GM10248 (cell line): ENCODE results near the gene AP4S1.

Experiments
- CTCF ChIA-PET: fragments of 300-600 bp; sonication (Branson Sonifier 250); formaldehyde crosslinking; extraction: SDS; loops from one replicate; lab custom pipeline; 2021; ENCODE audit warnings: antibody characterized with exemption; lab: Yijun Ruan, JAX
- POLR2A ChIA-PET: fragments of 350-650 bp; sonication (Branson Sonifier 250); formaldehyde crosslinking; extraction: SDS; loops from one replicate; lab custom pipeline; 2020; ENCODE audit warnings: antibody characterized with exemption; lab: Yijun Ruan, JAX
- DNase-seq: peaks from one replicate; pipeline ENCODE4 v3.0.0; 2012; ENCODE audit errors: extremely low spot score
- CTCF ChIP-seq: IDR thresholded peaks from 2 replicates; pipeline ENCODE4 v1.5.1; 2012; ENCODE audit warnings: mild to moderate bottlenecking, low read depth; ENCODE audit errors: extremely low read depth, missing control alignments, control extremely low read depth

AP4S1 gene

GRCh38 chr14:30995689-30996088, 29.8 kb upstream of the AP4S1 start:
- ChIA-PET CTCF (interaction anchor here (0.7 to 2.0 kb wide), 3 partner anchors 10 to 18 kb away, joined by 4 to 7 read pairs (median 4); no protein-coding TSS in a partner anchor), POLR2A (no interaction called here)
- no peak for DNase-seq
- TF ChIP-seq CTCF = no peak

GRCh38 chr14:30996892-30997659, 28.4 kb upstream of the AP4S1 start:
- CTCF ChIA-PET = interaction anchor here (2.0 kb wide), 1 partner anchor 11 kb away, joined by 5 read pairs; no protein-coding TSS in a partner anchor
- POLR2A ChIA-PET = no interaction called here
- DNase-seq = no peak
- no peak for TF ChIP-seq CTCF

- DNase-seq = no peak
- TF ChIP-seq CTCF = no peak
- POLR2A ChIA-PET = interaction anchor here (0.6 kb wide), 1 partner anchor 22 kb away, joined by 3 read pairs; no protein-coding TSS in a partner anchor
- CTCF ChIA-PET = interaction anchor here (2.0 kb wide), 1 partner anchor 12 kb away, joined by 5 read pairs; no protein-coding TSS in a partner anchor
Observed at GRCh38 chr14:30998100-30998706, 27.2 kb upstream of the AP4S1 start.

GRCh38 chr14:30999038-30999773, 26.2 kb upstream of the AP4S1 start:
- ChIA-PET POLR2A (no interaction called here), CTCF (interaction anchor here (2.0 kb wide), 1 partner anchor 13 kb away, joined by 5 read pairs; no protein-coding TSS in a partner anchor)
- DNase-seq = no peak
- no peak for TF ChIP-seq CTCF

- CTCF ChIA-PET = no interaction called here
- no peak for DNase-seq
- POLR2A ChIA-PET = interaction anchor here (0.6 kb wide), 1 partner anchor 111 kb away, joined by 3 read pairs; no protein-coding TSS in a partner anchor
- no peak for TF ChIP-seq CTCF
Observed at GRCh38 chr14:31000629-31001338, 24.7 kb upstream of the AP4S1 start.
